Astrocyte of the cerebellum (primary cell): ENCODE measurements around the gene MYO1E.

Source experiments
- DNase-seq: peaks from one replicate; pipeline ENCODE4 v3.0.0-alpha.2; 2011; ENCODE audit warnings: low read depth
- H3K4me3 ChIP-seq: 2 replicates; pipeline ENCODE4 v1.5.1; 2011; ENCODE audit warnings: mild to moderate bottlenecking, low read depth, low read length, moderate library complexity
- CTCF ChIP-seq: IDR thresholded peaks from 2 replicates; pipeline ENCODE4 v1.5.1; 2012; ENCODE audit warnings: low read length, low read depth, moderate library complexity, mild to moderate bottlenecking; ENCODE audit errors: missing control alignments
- in situ Hi-C: cut with HindIII; loops from 2 replicates; pipeline ENCODE4 v1.10.0; 2017; ENCODE audit warnings: low sequenced_read_pairs

Gene MYO1E

GRCh38 chr15:59257140-59257539 is 115.5 kb downstream of the MYO1E start:
- DNase-seq, result no peak
- TF ChIP-seq CTCF, result no peak
- H3K4me3 ChIP-seq, result no peak overlapping the region
- in situ Hi-C loops, result no loop called here

GRCh38 chr15:59256482-59256881 is 116.2 kb downstream of the MYO1E start:
- no peak for DNase-seq
- no peak for TF ChIP-seq CTCF
- H3K4me3 ChIP-seq, result no peak overlapping the region
- in situ Hi-C loops, result no loop called here

GRCh38 chr15:59255680-59256336 is 116.9 kb downstream of the MYO1E start:
- DNase-seq, result no peak
- no peak overlapping the region for H3K4me3 ChIP-seq
- in situ Hi-C loops, result no loop called here
- no peak for TF ChIP-seq CTCF

- no peak for DNase-seq
- in situ Hi-C loops, result no loop called here
- TF ChIP-seq CTCF, result no peak
- H3K4me3 ChIP-seq, result no peak overlapping the region
These were observed 120.5 kb downstream of the MYO1E start for GRCh38 chr15:59252137-59252536.

GRCh38 chr15:59251001-59251845 is 121.4 kb downstream of the MYO1E start:
- no peak for TF ChIP-seq CTCF
- H3K4me3 ChIP-seq, result no peak overlapping the region
- in situ Hi-C loops, result no loop called here
- no peak for DNase-seq

- DNase-seq, result no peak
- no peak overlapping the region for H3K4me3 ChIP-seq
- no peak for TF ChIP-seq CTCF
- in situ Hi-C loops, result no loop called here
These were observed 122.4 kb downstream of the MYO1E start for GRCh38 chr15:59250249-59250648.
